Chondrocyte (in vitro differentiated cells): ENCODE results near the gene RSPO4. TPM values are rescaled to one million over a fixed set of nuclear protein-coding genes. Genes with fewer than 3 reads are reported as not detected.
A peak's percentile ranks its signal among the peaks of the same experiment; 100 is the strongest.

Experiments
- DNase-seq: peaks from one replicate; pipeline ENCODE4 v3.0.0; 2021; ENCODE audit warnings: mixed read lengths, low spot score
- H3K27ac Mint-ChIP-seq: one replicate; pipeline ENCODE4 v1.8.0; 2021; ENCODE audit warnings: mild to moderate bottlenecking, moderate library complexity, mixed read lengths; ENCODE audit not compliant: unreplicated experiment
- H3K27me3 Mint-ChIP-seq: 2 replicates; pipeline ENCODE4 v1.8.0; 2021; ENCODE audit warnings: low read depth, mixed read lengths
- H3K36me3 Mint-ChIP-seq: 2 replicates; pipeline ENCODE4 v1.8.0; 2021; ENCODE audit warnings: low read depth, mixed read lengths
- H3K4me1 Mint-ChIP-seq: 2 replicates; pipeline ENCODE4 v1.8.0; 2021; ENCODE audit warnings: low read depth, mild to moderate bottlenecking, mixed read lengths
- H3K4me3 Mint-ChIP-seq: one replicate; pipeline ENCODE4 v1.8.0; 2021; ENCODE audit warnings: mild to moderate bottlenecking, moderate library complexity, mixed read lengths; ENCODE audit not compliant: unreplicated experiment
- H3K9me3 Mint-ChIP-seq: 2 replicates; pipeline ENCODE4 v1.8.0; 2021; ENCODE audit warnings: low read depth, mixed read lengths
- CTCF ChIP-seq: fragments of 200-600 bp; sonication (generic); IDR thresholded peaks from 2 replicates; pipeline ENCODE4 v1.5.0; 2021; ENCODE audit warnings: antibody characterized with exemption, mild to moderate bottlenecking, moderate library complexity
- total RNA-seq: library from RNA; stranded (reverse); gene quantifications from 3 replicates; pipeline ENCODE4 v1.2.1, GENCODE V29; 2021

The RSPO4 gene
- total RNA-seq, 1 donor from 2014 or later = not detected

- peak; percentile 20 for TF ChIP-seq CTCF
- Mint-ChIP-seq H3K27me3 (peaks cover 52% of the 10 kb centered on the region), H3K9me3 (no peaks in the 10 kb centered on the region), H3K4me3 (no peak overlapping the region), H3K27ac (no peak overlapping the region), H3K4me1 (no peaks in the 10 kb centered on the region), H3K36me3 (no peaks in the 10 kb centered on the region)
- no peak for DNase-seq
These were observed 50.5 kb downstream of the RSPO4 start for GRCh38 chr20:951384-952169.

GRCh38 chr20:949717-950116, 52.4 kb downstream of the RSPO4 start:
- Mint-ChIP-seq H3K4me3 (no peak overlapping the region), H3K9me3 (no peaks in the 10 kb centered on the region), H3K27me3 (peaks cover 47% of the 10 kb centered on the region), H3K4me1 (no peaks in the 10 kb centered on the region), H3K27ac (no peak overlapping the region), H3K36me3 (no peaks in the 10 kb centered on the region)
- peak; percentile 46 for DNase-seq
- TF ChIP-seq CTCF = no peak

GRCh38 chr20:946826-947225, 55.3 kb downstream of the RSPO4 start:
- DNase-seq = no peak
- Mint-ChIP-seq H3K27me3 (peaks cover 33% of the 10 kb centered on the region), H3K4me3 (no peak overlapping the region), H3K36me3 (no peaks in the 10 kb centered on the region), H3K4me1 (no peaks in the 10 kb centered on the region), H3K27ac (no peak overlapping the region), H3K9me3 (no peaks in the 10 kb centered on the region)
- no peak for TF ChIP-seq CTCF

- H3K36me3 Mint-ChIP-seq = no peaks in the 10 kb centered on the region
These were observed 56.3 kb downstream of the RSPO4 start for GRCh38 chr20:945841-946240.

More at GRCh38 chr20:945841-946240, 56.3 kb downstream of the RSPO4 start:
- no peak for DNase-seq
- TF ChIP-seq CTCF = no peak
- H3K27me3 Mint-ChIP-seq = peaks cover 34% of the 10 kb centered on the region
- no peak overlapping the region for H3K4me3 Mint-ChIP-seq
- no peaks in the 10 kb centered on the region for H3K4me1 Mint-ChIP-seq
- H3K9me3 Mint-ChIP-seq = no peaks in the 10 kb centered on the region
- H3K27ac Mint-ChIP-seq = no peak overlapping the region
